ENCODE measurements around the gene BCHE.

BCHE gene

GRCh38 chr3:165749821-165750220 is 87.4 kb downstream of the BCHE start:
- DNase-seq (ENCODE audit: low spot score): no peak

GRCh38 chr3:165749241-165749640 is 88.0 kb downstream of the BCHE start:
- no peak for DNase-seq (ENCODE audit: low spot score)

DNA sequence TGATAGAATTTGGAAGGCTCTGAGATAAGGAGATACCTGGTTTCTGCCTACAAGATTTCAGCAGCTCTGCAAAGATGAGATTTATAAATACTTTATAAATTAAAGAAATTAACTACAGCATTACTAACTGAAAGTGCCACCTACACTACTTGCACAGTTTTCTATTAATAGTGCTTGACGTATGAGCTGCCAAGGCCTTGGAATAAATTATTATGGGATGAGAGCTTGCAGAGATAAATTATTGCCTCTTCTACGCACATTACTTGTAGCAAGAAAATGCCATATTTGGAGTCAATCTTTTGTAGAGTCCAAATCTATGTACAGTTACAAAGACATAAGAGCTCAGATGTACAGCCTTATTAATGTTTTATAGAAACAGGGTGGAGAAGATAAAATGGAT is 89.1 kb downstream of the BCHE start:
- no peak for DNase-seq (ENCODE audit: low spot score)

GRCh38 chr3:165746874-165747273 is 90.3 kb downstream of the BCHE start:
- DNase-seq (ENCODE audit: low spot score): no peak

- DNase-seq (ENCODE audit: low spot score): no peak
Observed at GRCh38 chr3:165744025-165744424, 93.2 kb downstream of the BCHE start.

GRCh38 chr3:165742351-165742750 is 94.9 kb downstream of the BCHE start:
- no peak for DNase-seq (ENCODE audit: low spot score)

GRCh38 chr3:165729756-165730155 is 107.5 kb downstream of the BCHE start:
- DNase-seq (ENCODE audit: low spot score): no peak

DNA sequence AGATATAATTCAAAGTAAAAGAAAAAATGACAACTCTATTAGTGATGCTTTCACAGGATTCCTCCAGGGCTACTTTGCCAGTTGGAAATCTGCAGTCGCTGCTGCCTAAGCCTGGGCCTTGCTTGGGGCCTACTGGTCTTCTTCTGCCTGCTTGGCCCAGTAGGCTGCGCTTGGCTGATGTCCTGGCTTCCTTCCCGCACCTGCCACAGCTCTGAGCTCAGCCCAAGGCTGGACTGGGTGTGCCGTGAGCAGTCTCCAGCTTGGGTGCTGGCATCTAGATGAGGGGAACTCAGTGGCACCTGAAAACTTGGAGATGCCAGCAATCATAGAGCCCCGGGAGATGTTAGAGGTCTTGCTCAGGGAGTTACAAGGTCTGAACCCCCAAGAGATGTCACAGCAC is 108.3 kb downstream of the BCHE start:
- DNase-seq (ENCODE audit: low spot score): no peak

DNA sequence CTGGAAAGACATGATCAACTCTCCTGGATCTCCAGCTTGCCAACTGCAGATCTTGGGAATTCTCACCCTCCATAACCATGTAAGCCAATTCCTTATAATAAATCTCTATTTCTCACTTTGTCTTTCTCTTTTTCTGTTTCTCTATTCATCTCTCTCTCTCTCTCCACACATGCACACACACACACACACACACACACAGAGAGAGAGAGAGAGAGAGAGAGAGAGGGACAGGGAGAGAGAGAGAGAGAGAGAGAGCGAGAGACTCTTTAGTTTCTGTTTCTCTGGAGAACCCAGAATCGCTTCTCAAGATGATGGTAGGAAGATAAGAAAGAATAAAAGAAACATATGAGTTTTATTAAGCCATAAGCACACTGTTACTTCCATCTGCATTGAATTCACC is 111.9 kb downstream of the BCHE start:
- no peak for DNase-seq (ENCODE audit: low spot score)

All from cerebellar cortex (tissue), 1 donor.